Heart right ventricle (tissue), 16 donors: ENCODE data around the gene DNAH12. TPM values are rescaled to one million over a fixed set of nuclear protein-coding genes. Genes with fewer than 3 reads are reported as not detected.

Experiments used
- ATAC-seq, 8 donors: fragments of 200-7000 bp; cut with Tn5 transposase; one replicate each; pipeline ENCODE4 v1.9.1; 2020; ENCODE audit warnings: mild to moderate bottlenecking in 8 of 8, moderate library complexity in 8 of 8, moderate number of reproducible peaks in 1 of 8
- DNase-seq, 2 donors: peaks; one replicate each; pipeline ENCODE4 v3.0.0-alpha.2; 2020
- H3K27ac ChIP-seq, 10 donors: fragments of 200-600 bp; sonication (generic) in 2 of 10; one replicate each; pipeline versions ENCODE4 v1.5.0 to v1.8.0; 2020 to 2022; ENCODE audit warnings: mild to moderate bottlenecking in 3 of 10
- H3K27me3 ChIP-seq, 7 donors: fragments of 200-600 bp; one replicate each; pipeline ENCODE4 v1.8.0; 2021 to 2022; ENCODE audit warnings: mild to moderate bottlenecking in 2 of 7
- H3K36me3 ChIP-seq, 9 donors: fragments of 200-600 bp; sonication (generic) in 1 of 9; one replicate each; pipeline versions ENCODE4 v1.5.0 to v1.8.0; 2020 to 2022; ENCODE audit warnings: mild to moderate bottlenecking in 2 of 9
- H3K4me1 ChIP-seq, 9 donors: fragments of 200-600 bp; sonication (generic) in 1 of 9; one replicate each; pipeline versions ENCODE4 v1.5.0 to v1.8.0; 2020 to 2022; ENCODE audit warnings: mild to moderate bottlenecking in 4 of 9
- H3K4me3 ChIP-seq, 10 donors: fragments of 200-600 bp; sonication (generic) in 2 of 10; one replicate each; pipeline versions ENCODE4 v1.5.0 to v1.8.0; 2020 to 2022; ENCODE audit warnings: mild to moderate bottlenecking in 7 of 10, moderate library complexity in 2 of 10
- H3K9me3 ChIP-seq, 11 donors: fragments of 200-600 bp in 10 of 11; sonication (generic) in 2 of 11; one replicate each; pipeline versions ENCODE4 v1.5.0 to v1.8.0; 2013 to 2022; ENCODE audit warnings: mild to moderate bottlenecking in 2 of 11, control low read depth in 1 of 11, moderate library complexity in 1 of 11
- WGBS, 2 donors: extraction: QIAGEN DNeasy Blood & Tissue Kit; methylation state at CpG; one replicate each; pipeline ENCODE4 v1.1.7; 2013; ENCODE audit warnings: inconsistent platforms in 1 of 2; 5-methylcytosine and 5-hydroxymethylcytosine counted together
- intact Hi-C, 10 donors: fragments of 100-400 bp; cut with DNase I; formaldehyde crosslinking; loops; one replicate each; pipeline versions ENCODE4 v1.11.1 to v1.14.2; 2022
- polyA plus RNA-seq, 2 donors: library from polyadenylated mRNA; stranded (reverse); fragments of 200-250 nt; gene quantifications; one replicate each; pipeline ENCODE4 v1.2.3, GENCODE V29; 2013
- total RNA-seq, 10 donors: library from RNA; stranded (reverse); fragmentation: NEBNext Ultra II Directional in 3 of 10; extraction: Animal tissue kit (Norgen Biotek cat#: 25700) in 3 of 10; gene quantifications; one replicate each; pipeline versions ENCODE4 v1.2.1 to v1.2.4, GENCODE V29; 2021 to 2023
- TF ChIP-seq, protein P1 (sequence below), 9 donors: fragments of 200-600 bp; sonication (generic) in 2 of 9; IDR thresholded peaks; one replicate each; pipeline versions ENCODE4 v1.5.0 to v1.8.0; 2021 to 2022; ENCODE audit warnings: antibody characterized with exemption in 9 of 9, mild to moderate bottlenecking in 5 of 9, moderate library complexity in 1 of 9
- donor health status: Arrhythmogenic right ventricular cardiomyopathy.
- donor health status: ischemic (EF 13 %, LVEDD 7.1; RV severe dilation, severe dysfunction).
- donor health status: healthy with polysubstance abuse.
- donor health status: DM: no; HTN: yes; CAD: no.
- donor health status: DM: no; HTN: no; CAD: no.
- donor health status: ischemic (EF 25% LVEDD 6.9; RV normal size, moderate dysfunction).
- donor health status: ischemic (EF 25% LVEDD 5.7; RV mildly dilated, moderate dysfunction).
- donor health status: healthy.
- donor health status: DM: yes; HTN: yes; CAD: no.
- donor health status: Ischemic cardiomyopathy.
- donor health status: ischemic (EF 35%, LVEDD 5.7; RV mildly dilated, moderate dysfunction).
- donor health status: nonischemic (EF 11% LVEDD 7.7; RV severe dilation, severe dysfunction).
- donor health status: DM: yes; HTN: yes; CAD: no.
- donor health status: PGD.
- donor health status: ischemic (EF 29% LVEDD 5.4; RV normal size, mild dysfunction).
- donor health status: nonischemic (EF 23%, LVEDD 6.1; RV moderate dilation, normal function).

Gene DNAH12
- total and polyA plus RNA-seq, 12 donors: 0.01 to 0.44 (median 0.12) TPM; not detected in 4

GRCh38 chr3:57298041-57298440 lies 246.1 kb downstream of the DNAH12 start:
- ATAC-seq: no peak
- intact Hi-C loops: no loop called here

DNA sequence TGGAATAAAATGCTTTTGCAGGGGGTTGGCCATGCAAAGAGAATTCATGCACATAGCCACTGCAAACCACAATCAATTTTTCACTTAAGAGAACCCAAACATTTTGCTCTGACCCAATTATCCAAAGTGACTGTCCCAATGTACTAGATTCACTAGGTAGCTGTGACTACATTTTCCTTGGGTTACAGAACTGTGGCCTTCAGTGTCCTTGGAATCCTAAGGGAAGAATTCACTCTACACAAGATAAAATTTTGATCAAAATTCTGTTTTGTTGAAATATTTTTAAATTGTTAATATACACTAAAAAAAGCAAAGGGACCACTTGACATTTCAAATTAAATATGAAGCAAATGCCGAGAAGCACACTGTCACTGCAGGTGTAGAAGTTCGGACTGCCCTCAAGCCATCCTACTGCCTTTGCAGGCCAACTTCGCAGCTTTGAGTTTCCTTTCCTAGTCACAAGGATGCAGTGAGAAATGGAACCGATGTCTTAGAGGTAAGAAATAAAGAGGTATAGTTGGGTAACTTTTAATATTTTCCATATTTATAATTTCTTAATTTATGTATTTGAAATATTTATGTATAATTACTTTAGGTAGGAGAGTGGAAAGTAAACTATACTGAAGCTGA lies 251.1 kb downstream of the DNAH12 start:
- peaks cover 0 to 7% (median 0%) of the 10 kb centered on the region in 9 donors for H3K36me3 ChIP-seq
- ATAC-seq: no peak
- peaks cover 0 to 7% (median 0%) of the 10 kb centered on the region in 9 donors for H3K4me1 ChIP-seq
- 91 to 92% methylated on average over 4 of the region's 4 CpGs for WGBS, 2 donors
- DNase-seq: no peak
- H3K4me3 ChIP-seq: peak overlapping the region in 3 of 10 donors; percentile 36 to 42 (median 37)
- H3K9me3 ChIP-seq: no peaks in the 10 kb centered on the region
- peak overlapping the region in 3 of 10 donors; percentile 61 to 69 (median 66) for H3K27ac ChIP-seq
- H3K27me3 ChIP-seq: peaks cover 0 to 3% (median 0%) of the 10 kb centered on the region in 7 donors
- intact Hi-C loops: no loop called here
- TF ChIP-seq, protein P1, sequence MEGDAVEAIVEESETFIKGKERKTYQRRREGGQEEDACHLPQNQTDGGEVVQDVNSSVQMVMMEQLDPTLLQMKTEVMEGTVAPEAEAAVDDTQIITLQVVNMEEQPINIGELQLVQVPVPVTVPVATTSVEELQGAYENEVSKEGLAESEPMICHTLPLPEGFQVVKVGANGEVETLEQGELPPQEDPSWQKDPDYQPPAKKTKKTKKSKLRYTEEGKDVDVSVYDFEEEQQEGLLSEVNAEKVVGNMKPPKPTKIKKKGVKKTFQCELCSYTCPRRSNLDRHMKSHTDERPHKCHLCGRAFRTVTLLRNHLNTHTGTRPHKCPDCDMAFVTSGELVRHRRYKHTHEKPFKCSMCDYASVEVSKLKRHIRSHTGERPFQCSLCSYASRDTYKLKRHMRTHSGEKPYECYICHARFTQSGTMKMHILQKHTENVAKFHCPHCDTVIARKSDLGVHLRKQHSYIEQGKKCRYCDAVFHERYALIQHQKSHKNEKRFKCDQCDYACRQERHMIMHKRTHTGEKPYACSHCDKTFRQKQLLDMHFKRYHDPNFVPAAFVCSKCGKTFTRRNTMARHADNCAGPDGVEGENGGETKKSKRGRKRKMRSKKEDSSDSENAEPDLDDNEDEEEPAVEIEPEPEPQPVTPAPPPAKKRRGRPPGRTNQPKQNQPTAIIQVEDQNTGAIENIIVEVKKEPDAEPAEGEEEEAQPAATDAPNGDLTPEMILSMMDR (IDR thresholded peaks at IDR 0.05): no peak

More at GRCh38 chr3:57298041-57298440, 246.1 kb downstream of the DNAH12 start:
- Histone ChIP-seq H3K27me3 (no peaks in the 10 kb centered on the region), H3K4me3 (no peak overlapping the region), H3K36me3 (no peaks in the 10 kb centered on the region), H3K4me1 (peaks cover 0 to 6% (median 0%) of the 10 kb centered on the region in 9 donors), H3K9me3 (no peaks in the 10 kb centered on the region), H3K27ac (no peak overlapping the region)
- 94 to 97% methylated on average over 1 of the region's 1 CpG for WGBS, 2 donors
- TF ChIP-seq, protein P1 (IDR thresholded peaks at IDR 0.05): no peak
- no peak for DNase-seq

DNA sequence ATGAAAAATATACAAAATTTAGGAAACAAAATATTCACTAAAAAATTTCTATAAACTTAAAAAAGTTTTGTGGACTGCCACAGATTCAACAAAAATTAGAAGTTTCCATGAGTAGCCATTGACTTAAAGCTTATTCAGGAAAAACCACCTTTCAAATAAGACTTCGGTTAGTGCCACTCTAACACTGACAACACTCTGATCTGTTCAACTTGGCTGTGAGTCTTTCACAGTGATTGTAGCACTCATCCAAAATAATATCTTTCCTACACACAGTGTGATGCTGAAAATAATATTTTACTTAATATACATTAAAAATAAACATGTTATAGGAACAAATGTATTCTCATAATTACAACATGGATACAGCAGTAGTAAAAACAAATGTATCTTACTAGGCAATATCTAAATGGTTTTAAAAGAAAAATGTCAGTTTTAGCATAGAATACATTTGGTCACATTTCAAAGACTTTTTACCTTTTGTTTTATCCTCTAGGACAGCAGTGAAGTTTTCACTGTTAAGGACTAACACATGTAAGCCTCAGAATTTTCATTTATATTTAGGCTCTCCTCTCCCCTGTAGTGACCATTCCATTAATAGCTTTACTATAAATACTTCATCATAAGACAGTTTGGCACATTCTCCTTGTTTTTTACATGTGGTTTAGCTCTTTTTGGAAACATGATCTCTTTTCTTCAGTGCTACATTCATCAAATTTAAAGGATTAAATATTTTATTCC lies 251.8 kb downstream of the DNAH12 start, which contains the start of gene ASB14:
Gene ASB14, minus strand, starts transcription at position 527 of the 738 bp plus-strand sequence. CDS start 652 bp downstream, outside the sequence.
- ATAC-seq (peak in 5 of 8 donors; percentile 52 to 81 (median 78)), DNase-seq (no peak)
- peaks cover 0 to 14% (median 0%) of the 10 kb centered on the region in 9 donors for H3K36me3 ChIP-seq
- peaks cover 0 to 7% (median 0%) of the 10 kb centered on the region in 9 donors for H3K4me1 ChIP-seq
- H3K9me3 ChIP-seq: no peaks in the 10 kb centered on the region
- peaks cover 0 to 3% (median 0%) of the 10 kb centered on the region in 7 donors for H3K27me3 ChIP-seq
- TF ChIP-seq, protein P1 (IDR thresholded peaks at IDR 0.05): no peak
- H3K4me3 ChIP-seq: peak within 1 kb of the TSS in 7 of 10 donors; percentile 5 to 42 (median 37)
- peak within 1 kb of the TSS in 7 of 10 donors; percentile 28 to 71 (median 61) for H3K27ac ChIP-seq
- 45 to 56% methylated on average over 1 of the region's 1 CpG for WGBS, 2 donors
- intact Hi-C loops: no loop called here

GRCh38 chr3:57288403-57288802 lies 255.7 kb downstream of the DNAH12 start:
- H3K9me3 ChIP-seq: no peaks in the 10 kb centered on the region
- intact Hi-C loops: no loop called here
- ATAC-seq (no peak), DNase-seq (no peak)
- TF ChIP-seq, protein P1 (IDR thresholded peaks at IDR 0.05): no peak
- H3K4me3 ChIP-seq: no peak overlapping the region
- H3K36me3 ChIP-seq: peaks cover 0 to 20% (median 0%) of the 10 kb centered on the region in 9 donors
- peaks cover 0 to 3% (median 0%) of the 10 kb centered on the region in 7 donors for H3K27me3 ChIP-seq
- no peak overlapping the region for H3K27ac ChIP-seq
- WGBS, 2 donors: 90 to 96% methylated on average over 9 of the region's 9 CpGs
- peaks cover 0 to 7% (median 0%) of the 10 kb centered on the region in 9 donors for H3K4me1 ChIP-seq
